Measurements from ENCODE around the gene SPSB4.

The SPSB4 gene

GRCh38 chr3:141076036-141076773 lies 25.1 kb downstream of the SPSB4 start:
- H3K4me3 ChIP-seq (ENCODE audit: low read length), result no peak overlapping the region
- TF ChIP-seq CTCF (conservative IDR thresholded peaks at IDR 0.05; ENCODE audit: low read depth, low read length), result no peak
- DNase-seq (ENCODE audit: low read depth), result no peak

GRCh38 chr3:141076797-141077571 lies 25.8 kb downstream of the SPSB4 start:
- no peak for TF ChIP-seq CTCF (conservative IDR thresholded peaks at IDR 0.05; ENCODE audit: low read depth, low read length)
- peak overlapping the region; percentile 44 for H3K4me3 ChIP-seq (ENCODE audit: low read length)
- DNase-seq (ENCODE audit: low read depth), result no peak

GRCh38 chr3:141077631-141078030 lies 26.5 kb downstream of the SPSB4 start:
- DNase-seq (ENCODE audit: low read depth), result no peak
- H3K4me3 ChIP-seq (ENCODE audit: low read length), result no peak overlapping the region
- TF ChIP-seq CTCF (conservative IDR thresholded peaks at IDR 0.05; ENCODE audit: low read depth, low read length), result no peak

GRCh38 chr3:141078200-141078599 lies 27.1 kb downstream of the SPSB4 start:
- TF ChIP-seq CTCF (conservative IDR thresholded peaks at IDR 0.05; ENCODE audit: low read depth, low read length), result no peak
- DNase-seq (ENCODE audit: low read depth), result no peak
- H3K4me3 ChIP-seq (ENCODE audit: low read length), result no peak overlapping the region

GRCh38 chr3:141080431-141080830 lies 29.3 kb downstream of the SPSB4 start:
- no peak for DNase-seq (ENCODE audit: low read depth)
- H3K4me3 ChIP-seq (ENCODE audit: low read length), result no peak overlapping the region
- TF ChIP-seq CTCF (conservative IDR thresholded peaks at IDR 0.05; ENCODE audit: low read depth, low read length), result no peak

GRCh38 chr3:141081141-141081795 lies 30.1 kb downstream of the SPSB4 start:
- DNase-seq (ENCODE audit: low read depth), result no peak
- no peak overlapping the region for H3K4me3 ChIP-seq (ENCODE audit: low read length)
- TF ChIP-seq CTCF (conservative IDR thresholded peaks at IDR 0.05; ENCODE audit: low read depth, low read length), result no peak

Data from retinal pigment epithelial cell (primary cell).